Renal cortical epithelial cell (primary cell): Measurements from ENCODE around the gene SCNN1B. TPM values are rescaled to one million over a fixed set of nuclear protein-coding genes. Genes with fewer than 3 reads are reported as not detected.
"Not testable (repeated sequence)": the region's sequence is repeated elsewhere in the genome, so short reads cannot be mapped to it uniquely, and the experiment has no call there.

Experiments used
- DNase-seq: peaks from one replicate; pipeline ENCODE4 v3.0.0-alpha.2; 2011; ENCODE audit warnings: low read depth
- total RNA-seq: library from RNA; depleted of rRNA; stranded (reverse); fragments of >200 nt; gene quantifications from 2 replicates; pipeline ENCODE4 v1.2.3, GENCODE V29; 2014

SCNN1B gene
- total RNA-seq: not detected in 2 replicates

DNA sequence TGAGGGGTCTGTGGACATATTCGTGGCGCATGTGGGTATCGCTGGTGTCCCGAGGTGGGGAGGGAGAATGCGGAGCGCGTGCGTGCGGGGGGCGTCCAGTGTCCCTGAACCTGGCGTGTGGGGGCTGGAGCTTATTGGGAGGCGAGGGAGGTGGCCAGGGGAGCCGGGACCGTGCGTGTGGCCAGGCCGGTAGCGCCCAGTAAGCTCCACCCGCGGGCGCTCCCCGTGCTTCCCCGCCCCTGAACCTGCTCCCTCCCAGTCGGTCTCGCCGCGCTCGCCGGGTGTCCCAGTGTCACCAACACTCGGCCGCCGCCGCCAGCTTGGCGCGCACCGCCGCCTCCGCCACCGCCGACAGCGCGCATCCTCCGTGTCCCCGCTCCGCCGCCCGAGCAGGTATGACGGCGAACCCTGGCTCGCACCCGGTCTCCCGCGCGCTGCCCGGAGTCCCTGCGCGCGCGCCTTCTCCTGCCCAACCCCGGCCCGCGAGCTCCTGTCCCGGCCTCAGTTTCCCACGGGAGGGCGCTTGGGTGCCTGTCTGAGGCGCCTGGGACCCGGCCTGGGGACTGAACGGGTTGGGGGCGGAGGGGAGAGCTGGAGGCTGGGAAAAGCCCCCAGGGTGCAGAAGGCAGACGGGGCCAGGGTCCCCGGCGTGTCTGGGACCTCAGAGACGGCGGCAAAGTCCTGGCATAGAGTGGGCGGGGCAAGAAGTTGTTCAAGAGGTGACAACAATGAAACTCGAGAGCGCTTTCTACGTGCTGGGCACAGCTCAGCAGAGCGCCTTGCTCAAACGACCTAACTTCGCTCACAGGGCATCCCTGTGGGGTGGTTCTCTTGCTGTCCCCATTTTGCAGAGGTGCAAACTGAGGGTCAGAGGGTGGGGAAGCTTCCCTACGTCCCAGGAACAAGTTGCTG lies at the start of gene SCNN1B:
SCNN1B (plus strand) TSS at position 258 of the 912 bp plus-strand sequence. CDS start 46,298 bp downstream, outside the sequence.
- DNase-seq: no peak

DNA sequence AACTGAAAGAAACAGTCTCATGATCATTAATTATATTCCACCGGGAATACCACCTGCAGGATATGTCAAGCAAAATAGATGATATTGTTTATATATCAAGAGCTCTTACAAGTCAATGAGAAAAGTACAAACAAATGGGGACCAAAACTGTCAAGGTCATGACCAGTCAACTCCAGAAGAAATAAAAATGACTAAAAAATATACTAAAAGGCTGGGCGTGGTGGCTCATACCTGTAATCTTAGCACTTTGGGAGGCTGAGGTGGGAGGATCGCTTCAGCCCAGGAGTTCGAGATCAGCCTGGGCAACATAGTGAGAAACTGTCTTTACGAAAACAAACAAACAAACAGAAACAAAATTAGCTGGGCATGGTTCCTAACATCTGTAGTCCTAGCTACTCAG lies 49.8 kb upstream of the SCNN1B start:
- no peak for DNase-seq

- not testable (repeated sequence) for DNase-seq
Observed at GRCh38 chr16:23253650-23254049, 48.5 kb upstream of the SCNN1B start.

- peak; percentile 75 for DNase-seq
Observed at GRCh38 chr16:23254338-23254737, 47.8 kb upstream of the SCNN1B start.

DNA sequence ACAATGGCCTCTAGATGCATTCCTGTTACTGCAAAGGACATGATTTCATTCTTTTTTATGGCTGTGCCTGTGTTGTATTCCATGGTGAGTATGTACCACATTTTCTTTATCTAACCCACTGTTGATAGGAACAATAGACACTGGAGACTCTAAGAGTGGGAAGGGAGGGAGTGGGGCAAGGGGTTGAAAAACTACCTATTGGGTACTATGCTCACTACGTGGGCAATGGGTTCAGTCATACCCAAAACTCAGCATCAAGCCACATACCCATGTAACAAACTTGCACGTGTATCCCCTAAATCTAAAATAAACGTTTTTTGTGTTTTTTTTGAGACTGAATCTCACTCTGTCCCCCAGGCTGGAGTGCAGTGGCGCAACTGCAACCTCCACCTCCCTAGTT lies 47.1 kb upstream of the SCNN1B start:
- DNase-seq: no peak

GRCh38 chr16:23256440-23256839 lies 45.7 kb upstream of the SCNN1B start:
- DNase-seq: no peak

DNA sequence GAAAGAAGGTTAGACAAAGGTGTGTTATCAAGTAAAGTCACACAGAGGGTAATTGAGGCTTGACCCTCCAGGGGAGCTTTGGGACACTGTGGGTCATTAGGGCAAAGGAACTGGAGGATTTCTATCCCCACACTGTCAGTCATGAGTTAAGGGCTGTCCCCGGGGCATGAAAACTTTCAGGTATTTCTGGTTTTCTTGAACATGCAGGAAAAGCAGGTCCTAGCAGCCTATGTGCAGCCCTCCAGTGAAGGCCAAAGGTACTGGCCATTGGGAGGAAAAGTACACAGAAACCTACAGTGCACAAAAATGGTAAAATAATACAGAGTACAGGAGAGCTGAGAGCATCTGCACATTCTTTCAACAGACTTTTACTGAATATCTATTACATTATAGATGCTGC lies 44.4 kb upstream of the SCNN1B start:
- no peak for DNase-seq

DNA sequence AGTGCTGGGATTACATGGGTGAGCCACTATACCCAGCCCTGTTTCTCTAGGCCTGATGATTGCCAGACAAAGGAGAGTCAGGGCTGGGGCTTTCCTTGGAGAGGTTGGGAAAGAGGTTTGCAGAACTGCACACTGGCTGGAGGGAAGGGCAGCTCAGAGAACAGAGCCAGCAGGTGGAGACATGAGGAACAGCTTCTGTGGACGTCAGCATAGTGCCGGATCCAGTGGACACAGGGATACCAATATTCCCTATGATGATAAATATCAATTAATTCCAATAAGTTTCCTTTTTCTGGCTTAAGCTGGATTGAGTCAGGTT lies 43.2 kb upstream of the SCNN1B start:
- DNase-seq: no peak

GRCh38 chr16:23267647-23268046 lies 34.5 kb upstream of the SCNN1B start:
- no peak for DNase-seq

DNA sequence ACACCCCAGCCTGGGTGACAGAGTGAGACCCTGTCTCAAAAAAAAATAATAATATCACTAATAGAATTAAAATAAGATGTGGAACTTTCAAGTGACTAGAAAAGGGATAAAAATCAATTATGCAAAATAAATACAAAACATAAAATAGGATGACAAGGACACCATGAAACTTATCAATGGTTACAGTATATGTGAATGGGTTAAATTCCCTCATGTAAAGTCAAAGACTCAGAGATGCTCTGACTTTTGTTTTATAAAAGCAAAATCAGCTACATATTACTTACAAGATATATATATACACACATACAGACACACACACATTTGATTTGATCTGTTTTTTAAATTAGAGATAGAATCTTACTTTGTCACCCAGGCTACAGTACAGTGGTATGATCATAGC lies 33.5 kb upstream of the SCNN1B start:
- DNase-seq: no peak

GRCh38 chr16:23269248-23269953 lies 32.7 kb upstream of the SCNN1B start:
- peak; percentile 32 for DNase-seq

GRCh38 chr16:23270654-23271053 lies 31.4 kb upstream of the SCNN1B start:
- DNase-seq: no peak

DNA sequence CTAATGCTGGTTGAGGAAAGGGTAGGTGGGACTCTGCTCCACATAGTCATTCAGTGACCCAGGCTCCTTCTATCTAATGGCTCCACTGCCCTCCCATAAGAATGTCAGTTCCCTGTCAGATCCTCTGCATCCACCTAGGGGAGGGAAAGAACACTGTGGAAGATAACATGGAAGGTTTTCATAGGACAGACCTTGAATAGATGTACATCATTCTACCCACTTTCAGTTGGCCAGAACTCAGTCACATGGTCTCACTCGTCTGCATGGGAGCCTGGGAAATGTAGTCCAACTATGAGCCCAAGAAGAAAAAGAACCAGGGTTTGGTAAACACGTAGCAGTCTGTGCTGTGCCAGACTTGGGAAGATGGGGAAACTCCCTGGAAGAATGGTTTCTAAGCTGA lies 27.1 kb upstream of the SCNN1B start:
- no peak for DNase-seq

GRCh38 chr16:23276821-23277220 lies 25.3 kb upstream of the SCNN1B start:
- no peak for DNase-seq

GRCh38 chr16:23278031-23278430 lies 24.1 kb upstream of the SCNN1B start:
- no peak for DNase-seq

GRCh38 chr16:23279721-23280153 lies 22.4 kb upstream of the SCNN1B start:
- peak; percentile 59 for DNase-seq

GRCh38 chr16:23280483-23280967 lies 21.6 kb upstream of the SCNN1B start:
- DNase-seq: peak; percentile 92

- peak; percentile 20 for DNase-seq
Observed at GRCh38 chr16:23282568-23282967, 19.5 kb upstream of the SCNN1B start.

- DNase-seq: no peak
Observed at GRCh38 chr16:23283571-23283970, 18.5 kb upstream of the SCNN1B start.

GRCh38 chr16:23284584-23284983 lies 17.5 kb upstream of the SCNN1B start:
- DNase-seq: no peak

DNA sequence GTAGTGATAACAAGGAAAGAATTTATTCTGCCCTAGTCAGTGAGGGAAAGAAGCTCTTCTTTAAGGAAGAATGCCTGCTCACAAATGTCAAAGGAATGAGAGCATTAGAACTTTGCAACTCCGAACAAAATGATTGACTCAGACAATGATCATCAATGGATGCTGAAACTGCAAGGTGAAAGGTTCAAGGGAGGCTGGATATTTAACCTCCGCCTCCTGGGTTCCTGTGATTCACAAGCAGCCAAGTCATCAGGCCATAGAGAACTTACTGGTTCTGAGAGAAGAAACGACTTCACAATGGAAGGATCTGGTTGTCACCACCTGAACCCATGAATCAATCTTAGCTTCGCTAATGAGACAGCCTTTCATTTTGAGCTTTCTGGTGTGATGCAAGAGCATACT lies 16.0 kb upstream of the SCNN1B start:
- DNase-seq: peak; percentile 73

- no peak for DNase-seq
Observed at GRCh38 chr16:23288209-23288608, 13.9 kb upstream of the SCNN1B start.
